Measurements from ENCODE around the gene CUBN. TPM values are rescaled to one million over a fixed set of nuclear protein-coding genes. Genes with fewer than 3 reads are reported as not detected.

The CUBN gene
- total RNA-seq, 1 experiment from 2014 or later: 0.07 TPM

DNA sequence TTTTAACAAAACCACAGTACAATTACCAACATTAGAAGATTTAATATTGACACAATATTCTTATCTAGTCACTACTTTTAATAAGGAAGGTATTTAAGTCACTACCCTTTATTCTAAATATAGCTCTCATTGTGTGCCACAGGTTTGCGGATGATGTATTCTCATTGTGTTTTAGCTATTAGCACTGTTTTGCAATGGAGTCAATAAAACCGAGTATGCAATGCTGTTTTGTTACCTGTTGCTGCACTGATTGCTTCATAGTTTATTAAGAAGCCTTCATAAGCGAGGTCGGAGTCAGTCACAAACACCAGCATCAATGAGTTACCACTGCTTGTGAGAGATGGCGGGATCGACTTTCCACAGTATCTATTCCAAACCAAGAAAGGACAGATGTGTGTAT is 64.3 kb downstream of the CUBN start:
- no peaks in the 10 kb centered on the region for H3K9me3 ChIP-seq (ENCODE audit: insufficient read depth, low read depth)
- TF ChIP-seq, protein P1, sequence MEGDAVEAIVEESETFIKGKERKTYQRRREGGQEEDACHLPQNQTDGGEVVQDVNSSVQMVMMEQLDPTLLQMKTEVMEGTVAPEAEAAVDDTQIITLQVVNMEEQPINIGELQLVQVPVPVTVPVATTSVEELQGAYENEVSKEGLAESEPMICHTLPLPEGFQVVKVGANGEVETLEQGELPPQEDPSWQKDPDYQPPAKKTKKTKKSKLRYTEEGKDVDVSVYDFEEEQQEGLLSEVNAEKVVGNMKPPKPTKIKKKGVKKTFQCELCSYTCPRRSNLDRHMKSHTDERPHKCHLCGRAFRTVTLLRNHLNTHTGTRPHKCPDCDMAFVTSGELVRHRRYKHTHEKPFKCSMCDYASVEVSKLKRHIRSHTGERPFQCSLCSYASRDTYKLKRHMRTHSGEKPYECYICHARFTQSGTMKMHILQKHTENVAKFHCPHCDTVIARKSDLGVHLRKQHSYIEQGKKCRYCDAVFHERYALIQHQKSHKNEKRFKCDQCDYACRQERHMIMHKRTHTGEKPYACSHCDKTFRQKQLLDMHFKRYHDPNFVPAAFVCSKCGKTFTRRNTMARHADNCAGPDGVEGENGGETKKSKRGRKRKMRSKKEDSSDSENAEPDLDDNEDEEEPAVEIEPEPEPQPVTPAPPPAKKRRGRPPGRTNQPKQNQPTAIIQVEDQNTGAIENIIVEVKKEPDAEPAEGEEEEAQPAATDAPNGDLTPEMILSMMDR (conservative IDR thresholded peaks at IDR 0.05): no peak
- no peak for TF ChIP-seq EZH2 (IDR thresholded peaks at IDR 0.05; ENCODE audit: low read depth)
- H3K4me1 ChIP-seq (replicated peaks; ENCODE audit: insufficient read depth): peaks cover 34% of the 10 kb centered on the region
- no peaks in the 10 kb centered on the region for H4K20me1 ChIP-seq (ENCODE audit: insufficient read depth)
- H3K36me3 ChIP-seq (ENCODE audit: low read depth): no peaks in the 10 kb centered on the region
- H3K4me3 ChIP-seq: no peak overlapping the region
- no peaks in the 10 kb centered on the region for H3K9me2 ChIP-seq (ENCODE audit: insufficient read depth)
- no TSS peak for BruUV-seq (replicated peaks)
- no peak overlapping the region for H3K4me2 ChIP-seq
- H3K27ac ChIP-seq: no peak overlapping the region
- H3K27me3 ChIP-seq (ENCODE audit: insufficient read depth, low read depth): no peaks in the 10 kb centered on the region
- H2AFZ ChIP-seq: no peak overlapping the region
- ChIA-PET POLR2A (ENCODE audit: unreplicated experiment) (interaction anchor here (0.5 kb wide), 1 partner anchor 1884 kb away, joined by 8 read pairs; no protein-coding TSS in a partner anchor), CTCF (no interaction called here)
- intact Hi-C loops (cut with micrococcal nuclease; ENCODE audit: unreplicated experiment): loop anchor here (10.0 kb wide), 1 partner anchor 140 kb away; the partner anchor contains the start of gene TRDMT1
- H3K79me2 ChIP-seq (ENCODE audit: low read depth): no peaks in the 10 kb centered on the region
- H3F3A ChIP-seq (ENCODE audit: insufficient read depth, low read depth): peaks cover 17% of the 10 kb centered on the region
- DNase-seq: no peak

DNA sequence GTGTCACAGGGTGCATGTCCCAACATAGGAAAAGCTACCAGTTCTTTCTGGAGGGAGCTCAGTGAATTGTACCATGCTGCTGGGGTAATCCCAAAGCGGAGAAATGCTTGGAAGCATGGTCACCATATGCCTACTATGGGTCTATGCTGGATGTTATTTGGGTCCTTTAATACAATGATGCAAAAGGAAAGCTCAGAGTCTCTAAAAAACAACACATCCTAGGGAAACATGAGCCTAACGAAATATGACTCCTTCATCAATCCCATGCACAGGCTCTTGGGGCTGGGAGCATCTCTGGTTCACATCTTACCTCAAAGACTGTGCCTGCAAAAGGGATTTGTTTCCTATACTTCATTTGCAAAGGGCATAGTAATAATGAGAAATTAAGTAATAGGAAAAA is 65.2 kb downstream of the CUBN start:
- Histone ChIP-seq H3K9me3 (ENCODE audit: insufficient read depth, low read depth) (no peaks in the 10 kb centered on the region), H3K4me1 (replicated peaks; ENCODE audit: insufficient read depth) (peaks cover 38% of the 10 kb centered on the region), H2AFZ (no peak overlapping the region), H4K20me1 (ENCODE audit: insufficient read depth) (no peaks in the 10 kb centered on the region), H3K27ac (no peak overlapping the region), H3K79me2 (ENCODE audit: low read depth) (no peaks in the 10 kb centered on the region), H3F3A (ENCODE audit: insufficient read depth, low read depth) (peaks cover 17% of the 10 kb centered on the region), H3K27me3 (ENCODE audit: insufficient read depth, low read depth) (no peaks in the 10 kb centered on the region), H3K4me3 (no peak overlapping the region), H3K36me3 (ENCODE audit: low read depth) (no peaks in the 10 kb centered on the region), H3K9me2 (ENCODE audit: insufficient read depth) (no peaks in the 10 kb centered on the region), H3K4me2 (no peak overlapping the region)
- intact Hi-C loops (cut with micrococcal nuclease; ENCODE audit: unreplicated experiment): loop anchor here (5.0 to 10.0 kb wide), 2 partner anchors 97 to 140 kb away; partner anchors contain the start of gene TRDMT1
- no TSS peak for BruUV-seq (replicated peaks)
- ChIA-PET POLR2A (ENCODE audit: unreplicated experiment) (interaction anchor here (0.8 kb wide), 1 partner anchor 46 kb away, joined by 4 read pairs; no protein-coding TSS in a partner anchor), CTCF (interaction anchor here (1.0 kb wide), 1 partner anchor 137 kb away, joined by 3 read pairs; the partner anchor contains the start of gene TRDMT1)
- DNase-seq: no peak
- TF ChIP-seq EZH2 (IDR thresholded peaks at IDR 0.05; ENCODE audit: low read depth): no peak
- TF ChIP-seq, protein P1 (conservative IDR thresholded peaks at IDR 0.05): no peak

DNA sequence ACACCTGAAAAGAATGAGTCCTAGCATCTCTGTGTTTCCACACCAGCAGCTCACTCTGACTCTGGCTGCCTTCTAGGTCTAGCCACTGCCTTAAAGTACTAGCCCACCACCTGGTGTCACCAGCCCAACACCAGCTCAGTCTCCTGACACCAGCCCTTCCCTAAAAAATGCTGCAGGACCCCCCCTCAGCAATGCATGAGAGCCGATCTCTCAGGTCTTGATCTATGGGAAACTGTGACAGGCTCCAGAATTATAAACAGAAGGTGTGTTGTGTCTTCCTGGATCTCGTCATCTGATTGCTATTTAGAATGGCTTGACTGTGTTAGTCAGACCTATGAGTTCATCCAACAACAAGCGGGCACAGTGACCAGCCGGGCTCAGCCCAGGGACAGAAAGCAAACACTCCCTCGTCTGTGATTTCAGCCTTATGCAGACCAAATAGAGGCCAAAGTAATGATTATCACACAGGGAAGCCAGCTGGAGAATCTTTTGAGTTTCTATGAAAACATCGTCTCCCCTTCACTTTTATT is 66.6 kb downstream of the CUBN start:
- CTCF ChIA-PET: interaction anchor here (0.6 kb wide), 1 partner anchor 201 kb away, joined by 4 read pairs; no protein-coding TSS in a partner anchor
- Histone ChIP-seq H3F3A (ENCODE audit: insufficient read depth, low read depth) (peaks cover 24% of the 10 kb centered on the region), H3K27me3 (ENCODE audit: insufficient read depth, low read depth) (no peaks in the 10 kb centered on the region), H3K4me1 (replicated peaks; ENCODE audit: insufficient read depth) (peaks cover 47% of the 10 kb centered on the region), H3K9me3 (ENCODE audit: insufficient read depth, low read depth) (no peaks in the 10 kb centered on the region), H3K79me2 (ENCODE audit: low read depth) (no peaks in the 10 kb centered on the region), H4K20me1 (ENCODE audit: insufficient read depth) (no peaks in the 10 kb centered on the region), H3K9me2 (ENCODE audit: insufficient read depth) (no peaks in the 10 kb centered on the region), H3K4me2 (peak overlapping the region; percentile 76), H3K4me3 (peak overlapping the region; percentile 39; the same call in 1 of the 2 replicates), H3K36me3 (ENCODE audit: low read depth) (no peaks in the 10 kb centered on the region), H2AFZ (peak overlapping the region; percentile 55; the same call in 1 of the 2 replicates), H3K27ac (peak overlapping the region; percentile 96)
- intact Hi-C loops (cut with micrococcal nuclease; ENCODE audit: unreplicated experiment): loop anchor here (1.0 to 10.0 kb wide), 6 partner anchors 40 to 172 kb away; partner anchors contain the start of gene TRDMT1
- BruUV-seq (replicated peaks): TSS peak; percentile 85
- POLR2A ChIA-PET (ENCODE audit: unreplicated experiment): interaction anchor here (0.6 to 0.7 kb wide), 2 partner anchors 56 to 246 kb away, joined by 3 to 4 read pairs; partner anchors contain the start of gene RSU1
- TF ChIP-seq EZH2 (IDR thresholded peaks at IDR 0.05; ENCODE audit: low read depth): no peak
- TF ChIP-seq, protein P1 (conservative IDR thresholded peaks at IDR 0.05): no peak
- DNase-seq: peak; percentile 73 to 88
